Stimulated activated CD8-positive, alpha-beta memory T cell treated with anti-CD3 and anti-CD28 coated beads, Interleukin-12 subunit alpha, Interleukin-12 subunit beta, amount 100 ng/mL, for 4 hours (primary cell): Measurements from ENCODE around the gene NR3C2.

Experiments used
- DNase-seq: peaks from one replicate; pipeline ENCODE4 v3.0.0-alpha.2; 2020; ENCODE audit warnings: low read depth

The NR3C2 gene

DNA sequence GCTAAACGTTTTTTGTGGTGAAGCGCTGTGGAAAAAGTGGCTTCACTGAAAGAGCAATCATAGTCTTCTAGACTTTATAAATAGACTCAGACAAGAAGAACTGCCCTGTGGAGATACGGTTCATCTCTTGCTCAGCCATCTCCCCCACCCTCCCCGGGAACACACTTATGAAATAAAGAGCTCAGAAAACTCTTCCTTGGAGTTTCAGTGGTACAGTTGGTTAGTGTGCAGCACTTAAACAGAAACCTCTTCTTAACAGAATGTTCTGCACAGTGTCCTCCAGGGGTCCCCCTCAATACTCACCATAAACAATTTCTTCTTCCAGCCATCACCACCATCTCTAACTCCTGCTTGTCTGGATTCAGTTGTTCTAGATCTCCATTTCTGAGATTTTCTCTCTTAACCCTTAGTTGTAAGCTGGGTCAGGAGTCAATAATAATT is 397.3 kb downstream of the NR3C2 start:
- DNase-seq = no peak

DNA sequence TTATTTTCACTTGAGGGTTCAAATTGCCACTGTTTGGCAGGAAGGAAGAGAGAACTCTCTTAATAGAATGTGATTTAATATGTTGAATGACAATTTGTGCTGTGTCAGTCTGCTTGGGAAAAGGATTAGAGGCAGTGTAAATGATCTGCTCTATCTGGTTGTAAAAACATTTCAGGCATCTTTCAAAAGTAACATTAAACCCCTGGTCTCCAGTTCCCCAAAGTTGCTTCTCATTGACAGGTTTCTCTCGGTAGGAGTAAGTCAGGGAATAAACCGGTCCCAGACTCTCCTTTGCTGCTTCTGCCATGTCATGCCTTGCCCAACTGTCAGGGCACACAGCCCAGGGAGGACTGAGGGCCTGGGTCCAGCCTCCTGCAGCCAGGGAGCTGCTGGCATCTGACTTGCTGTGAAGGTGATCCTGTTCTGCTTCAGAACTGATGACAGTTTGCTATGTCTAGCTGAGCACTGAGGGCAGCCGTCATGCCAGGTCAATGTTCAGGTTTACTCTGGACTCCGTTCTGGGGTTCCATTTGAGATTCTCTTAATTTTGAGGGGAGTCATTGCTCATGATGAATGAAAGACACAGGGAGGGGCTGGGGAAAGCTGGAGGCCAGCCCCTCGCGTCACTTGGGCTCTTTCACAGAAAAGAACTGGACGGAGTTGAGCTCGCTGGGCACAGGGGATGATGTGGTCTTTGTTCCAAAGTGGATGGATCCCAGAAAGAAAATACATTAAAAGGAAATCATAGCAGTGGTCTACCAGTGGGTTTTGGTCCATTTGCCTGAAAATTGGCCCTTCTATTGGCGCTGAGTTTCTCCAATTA is 397.9 kb downstream of the NR3C2 start:
- DNase-seq = no peak

DNA sequence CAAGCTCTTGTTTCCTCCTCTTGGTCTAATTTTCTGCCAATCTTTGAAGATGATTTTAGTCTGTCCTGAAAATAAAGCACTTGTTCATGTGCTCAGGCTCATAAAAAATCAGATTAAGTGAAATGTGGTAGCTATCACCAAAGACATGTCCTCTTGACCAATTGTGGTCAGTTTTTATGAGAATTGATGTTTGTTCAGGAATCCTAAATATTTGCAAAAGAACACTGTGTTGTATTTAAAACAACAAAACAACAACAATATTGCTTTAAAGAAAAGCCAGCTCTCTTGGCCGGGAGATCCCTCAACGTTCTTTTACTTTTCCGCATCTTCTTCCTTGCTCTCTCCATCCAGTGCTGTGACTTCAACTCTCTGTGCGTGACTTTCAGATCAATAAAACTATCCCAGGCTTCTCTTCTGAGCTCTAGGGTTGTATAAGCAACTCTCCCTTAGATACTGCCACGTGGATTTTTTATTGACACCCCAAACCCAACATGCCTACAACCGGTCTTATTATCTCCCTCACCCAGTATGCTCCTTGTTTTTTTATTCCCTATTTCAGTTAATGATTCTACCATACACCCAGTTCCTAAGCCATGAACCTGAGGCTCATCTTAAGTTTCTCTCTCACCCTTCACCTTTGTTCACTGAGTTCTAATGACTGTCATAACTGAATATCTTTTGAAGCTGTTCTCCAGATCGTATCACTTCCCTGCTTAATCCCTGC is 400.4 kb downstream of the NR3C2 start:
- DNase-seq = no peak

DNA sequence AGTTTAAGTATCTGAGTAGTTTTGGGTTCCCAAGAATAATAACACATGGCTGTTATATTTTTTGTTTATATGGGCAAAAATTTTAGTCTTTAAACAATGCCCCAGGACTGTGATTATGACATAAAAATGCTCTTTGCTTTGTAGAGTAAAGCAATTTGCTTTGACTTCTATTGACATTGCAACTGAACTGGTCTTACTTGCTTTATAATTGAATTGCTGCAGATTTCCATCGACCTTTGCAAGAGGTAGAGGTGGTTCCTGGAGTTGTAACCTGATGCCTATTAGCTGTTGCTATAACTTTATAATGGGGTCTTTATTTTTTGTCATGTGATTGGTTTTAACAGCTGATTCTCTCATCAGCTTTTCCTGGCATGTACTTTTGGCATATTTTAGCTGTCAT is 407.4 kb downstream of the NR3C2 start:
- DNase-seq = no peak

DNA sequence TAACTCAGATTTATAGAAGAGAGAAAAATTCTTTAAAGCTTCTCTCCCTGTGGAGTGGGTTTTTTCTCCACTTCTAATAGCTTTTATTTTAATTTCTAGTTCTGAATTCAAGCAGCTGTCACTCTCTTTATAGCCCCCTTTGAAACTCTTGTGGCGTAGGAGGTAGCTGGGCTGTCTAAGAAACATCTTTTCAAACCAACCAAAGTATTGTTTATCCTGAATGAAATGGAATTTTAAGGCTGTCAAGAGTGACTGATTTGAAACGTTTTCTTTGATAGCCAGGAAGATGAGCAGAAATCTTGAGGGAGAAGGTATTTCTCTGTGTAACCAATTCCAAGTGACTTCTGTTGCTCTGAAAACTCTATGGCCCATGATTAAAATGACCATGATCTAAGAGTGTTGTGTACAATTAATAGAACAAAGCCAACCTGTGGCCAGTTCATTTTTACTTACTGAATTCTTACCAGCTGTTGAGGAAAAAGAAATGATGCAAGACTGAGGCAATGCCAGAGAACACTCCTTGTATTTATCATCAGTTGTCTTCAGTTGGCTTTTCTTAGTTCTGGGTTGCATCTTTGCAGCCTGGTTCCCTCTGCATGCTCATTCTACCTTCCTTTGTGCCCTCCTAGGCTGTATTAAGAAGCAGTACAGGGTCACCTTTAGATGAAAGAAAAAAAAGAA is 411.9 kb downstream of the NR3C2 start:
- DNase-seq = no peak

DNA sequence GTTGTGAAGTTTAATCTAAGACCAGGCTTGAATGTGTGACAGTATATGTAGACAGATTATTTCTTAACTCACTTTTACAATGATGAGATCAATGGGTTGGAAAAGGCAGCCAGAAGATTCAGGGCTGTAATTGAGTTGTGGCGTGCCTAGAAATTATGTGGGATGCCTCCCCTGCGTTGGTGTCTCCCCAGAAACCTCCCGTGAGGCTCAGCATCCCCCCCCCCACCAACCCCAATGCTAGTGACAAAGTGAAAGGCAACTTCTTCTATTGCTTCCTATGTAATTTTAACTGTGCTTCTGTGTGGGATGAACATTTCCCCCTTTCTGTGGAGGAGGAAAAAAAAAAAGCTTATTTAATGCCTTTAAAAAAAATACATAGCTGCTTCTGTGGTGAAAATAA is 412.4 kb downstream of the NR3C2 start:
- no peak for DNase-seq
